B cell (primary cell): Measurements from ENCODE around the gene OCSTAMP. TPM values are rescaled to one million over a fixed set of nuclear protein-coding genes. Genes with fewer than 3 reads are reported as not detected.

Experiments used
- ATAC-seq: fragments of 200-7000 bp; cut with Tn5 transposase; one replicate; pipeline ENCODE4 v1.10.0; 2021; ENCODE audit warnings: low read depth, mild to moderate bottlenecking, moderate number of reproducible peaks, moderate library complexity
- CTCF ChIA-PET: fragments of 350-600 bp; sonication (Branson Sonifier 250); formaldehyde crosslinking; loops from one replicate; lab custom pipeline; 2021; ENCODE audit warnings: antibody characterized with exemption, inconsistent platforms; lab: Charles Lee
- POLR2A ChIA-PET: fragments of 350-600 bp; sonication (Branson Sonifier 250); formaldehyde crosslinking; loops from one replicate; lab custom pipeline; 2021; ENCODE audit warnings: antibody characterized with exemption; lab: Charles Lee
- DNase-seq: peaks from one replicate; pipeline ENCODE4 v3.0.0; 2013
- H2AFZ ChIP-seq: 2 replicates; pipeline ENCODE4 v1.6.1; 2012; ENCODE audit warnings: mild to moderate bottlenecking, low read depth, low read length; ENCODE audit not compliant: insufficient read depth, poor library complexity, severe bottlenecking
- H3K27ac ChIP-seq, 2 donors: 1 replicate in 1 of 2; 2 replicates in 1 of 2; pipeline ENCODE4 v1.5.1; 2012 to 2013; ENCODE audit warnings: low read length in 2 of 2, mild to moderate bottlenecking in 2 of 2, moderate library complexity in 1 of 2
- H3K27me3 ChIP-seq, 4 experiments: fragments of 200-600 bp in 1 of 4; sonication (generic) in 1 of 4; replicated peaks in 1 of 4; 1 replicate in 2 of 4; 2 replicates in 2 of 4; pipeline versions ENCODE4 v1.6.1 to v1.7.0; 2013 to 2016; ENCODE audit warnings: low read length in 3 of 4, mild to moderate bottlenecking in 2 of 4, mixed read lengths in 1 of 4, moderate library complexity in 1 of 4; ENCODE audit not compliant: insufficient read depth in 4 of 4, control insufficient read depth in 3 of 4; ENCODE audit errors: control extremely low read depth in 1 of 4
- H3K36me3 ChIP-seq, 2 experiments: replicated peaks in 1 of 2; 1 replicate in 1 of 2; 2 replicates in 1 of 2; pipeline versions ENCODE4 v1.6.1 to v1.7.1; 2013; ENCODE audit warnings: low read length in 1 of 2; ENCODE audit not compliant: insufficient read depth in 2 of 2, control insufficient read depth in 1 of 2; ENCODE audit errors: control extremely low read depth in 1 of 2, extremely low read depth in 1 of 2
- H3K4me1 ChIP-seq, 2 donors: fragments of 200-600 bp in 1 of 2; sonication (generic) in 1 of 2; 1 replicate in 1 of 2; 2 replicates in 1 of 2; pipeline versions ENCODE4 v1.5.1 to v1.6.1; 2013 to 2017; ENCODE audit warnings: low read length in 2 of 2; ENCODE audit not compliant: control insufficient read depth in 2 of 2, insufficient read depth in 2 of 2
- H3K4me2 ChIP-seq: replicated peaks from 2 replicates; pipeline ENCODE3; 2012; ENCODE audit warnings: mild to moderate bottlenecking, low read depth, low read length; ENCODE audit not compliant: poor library complexity, severe bottlenecking
- H3K4me3 ChIP-seq, 5 experiments: fragments of 200-600 bp in 1 of 5; sonication (generic) in 1 of 5; 1 replicate in 3 of 5; 2 replicates in 2 of 5; pipeline versions ENCODE4 v1.5.1 to v1.7.0; 2011 to 2016; ENCODE audit warnings: low read length in 4 of 5, mild to moderate bottlenecking in 4 of 5, low read depth in 2 of 5, control low read depth in 1 of 5, moderate library complexity in 1 of 5; ENCODE audit not compliant: insufficient read depth in 1 of 5; ENCODE audit errors: control extremely low read depth in 1 of 5, extremely low read depth in 1 of 5
- H3K79me2 ChIP-seq: fragments of 200-600 bp; sonication (generic); one replicate; pipeline ENCODE4 v1.6.0; 2016; ENCODE audit warnings: low read length; ENCODE audit not compliant: control insufficient read depth, insufficient read depth
- H3K9ac ChIP-seq: fragments of 200-600 bp; sonication (generic); 2 replicates; pipeline ENCODE4 v1.6.1; 2017; ENCODE audit warnings: mild to moderate bottlenecking, low read length, moderate library complexity
- H3K9me3 ChIP-seq, 3 donors: one replicate each; pipeline versions ENCODE4 v1.6.1 to v1.7.1; 2013; ENCODE audit warnings: low read length in 2 of 3; ENCODE audit not compliant: control insufficient read depth in 2 of 3, insufficient read depth in 1 of 3; ENCODE audit errors: control extremely low read depth in 1 of 3
- H4K20me1 ChIP-seq: 2 replicates; pipeline ENCODE4 v1.6.0; 2012; ENCODE audit warnings: mild to moderate bottlenecking, low read length; ENCODE audit not compliant: insufficient read depth, control insufficient read depth, poor library complexity, severe bottlenecking
- H3K27ac Mint-ChIP-seq: one replicate; pipeline ENCODE4 v1.8.0; 2021; ENCODE audit warnings: mixed read lengths
- H3K27me3 Mint-ChIP-seq: one replicate; pipeline ENCODE4 v1.8.0; 2021; ENCODE audit warnings: mixed read lengths
- H3K4me1 Mint-ChIP-seq: one replicate; pipeline ENCODE4 v1.8.0; 2021; ENCODE audit warnings: mixed read lengths
- H3K4me3 Mint-ChIP-seq: one replicate; pipeline ENCODE4 v1.8.0; 2021; ENCODE audit warnings: mixed read lengths
- H3K9me3 Mint-ChIP-seq: one replicate; pipeline ENCODE4 v1.8.0; 2022; ENCODE audit warnings: mixed read lengths; ENCODE audit not compliant: insufficient read depth
- CTCF ChIP-seq: fragments of 200-600 bp; IDR thresholded peaks from one replicate; pipeline ENCODE4 v1.8.0; 2022; ENCODE audit warnings: antibody characterized with exemption, mild to moderate bottlenecking
- EZH2 ChIP-seq: IDR thresholded peaks from 2 replicates; pipeline ENCODE4 v1.6.1; 2012; ENCODE audit warnings: borderline replicate concordance, low read depth, mild to moderate bottlenecking, moderate library complexity, low read length; ENCODE audit not compliant: insufficient read depth, poor library complexity, severe bottlenecking
- WGBS: methylation state at CpG from one replicate; pipeline ENCODE4 v1.1.5; 2013; ENCODE audit warnings: missing lambda C conversion rate; ENCODE audit not compliant: insufficient coverage; 5-methylcytosine and 5-hydroxymethylcytosine counted together
- intact Hi-C: fragments of 100-400 bp; cut with micrococcal nuclease; formaldehyde crosslinking; loops from one replicate; pipeline ENCODE4 v1.10.0; 2022
- polyA plus RNA-seq: library from polyadenylated mRNA; depleted of rRNA; stranded (reverse); fragments of >200 nt; gene quantifications from 2 replicates; pipeline ENCODE4 v1.2.3, GENCODE V29; 2012
- total RNA-seq, 2 donors: library from RNA; stranded (reverse); fragments of 120-200 nt in 1 of 2; gene quantifications; 1 replicate in 1 of 2; 2 replicates in 1 of 2; pipeline versions ENCODE4 v1.2.3 to v1.2.4, GENCODE V29; 2013 to 2022

OCSTAMP gene
- total and polyA plus RNA-seq, 2 donors (not counting 1 experiment from before 2014, with no cell fraction given), result not detected

DNA sequence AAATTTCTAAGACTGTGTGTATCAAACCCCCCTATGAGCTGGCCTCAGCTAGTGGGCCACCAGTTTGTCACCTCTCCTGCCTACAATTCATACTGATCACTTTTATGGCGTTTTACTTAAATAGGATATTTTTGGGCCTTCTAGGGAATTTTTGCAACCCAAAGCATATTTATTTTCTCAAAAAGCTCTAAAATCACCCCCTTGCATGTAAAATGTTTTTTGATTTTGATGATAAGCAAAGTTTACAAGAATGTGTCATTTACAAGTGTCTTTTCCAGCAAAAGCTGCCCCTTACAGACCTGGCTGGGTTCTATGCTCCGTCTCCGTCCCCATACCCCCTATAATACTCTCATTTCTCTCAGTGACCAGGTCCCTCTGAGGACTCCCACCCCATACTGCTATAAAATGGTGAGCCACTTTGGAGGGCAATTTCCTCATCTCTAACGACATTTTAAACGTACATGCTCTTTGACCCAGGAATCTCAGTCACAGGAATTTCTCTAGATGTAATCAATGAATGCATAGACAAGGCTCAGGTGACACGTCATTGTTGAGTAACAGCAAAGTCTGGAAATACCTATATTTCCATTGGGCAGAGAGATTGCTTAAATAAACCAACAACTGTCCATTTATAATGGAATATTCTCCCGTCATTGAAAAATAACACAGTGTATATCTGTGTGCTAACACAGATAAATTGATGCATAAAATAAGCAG lies 13.9 kb upstream of the OCSTAMP start:
- H3K79me2 ChIP-seq, result no peaks in the 10 kb centered on the region
- 97% methylated on average over 4 of the region's 7 CpGs for WGBS
- POLR2A ChIA-PET, result no interaction called here
- no peak overlapping the region for H3K9ac ChIP-seq
- H3K9me3 ChIP-seq, result no peaks in the 10 kb centered on the region
- H3K9me3 Mint-ChIP-seq, result no peaks in the 10 kb centered on the region
- intact Hi-C loops, result no loop called here
- peaks cover 8 to 11% of the 10 kb centered on the region in 2 donors for H3K4me1 ChIP-seq
- CTCF ChIA-PET, result interaction anchor here (1.0 to 1.3 kb wide), 2 partner anchors 20 to 49 kb away, joined by 3 read pairs; no protein-coding TSS in a partner anchor
- no peaks in the 10 kb centered on the region for H3K36me3 ChIP-seq
- TF ChIP-seq CTCF (no peak), EZH2 (no peak)
- H3K27ac ChIP-seq, result no peak overlapping the region
- peaks cover 21% of the 10 kb centered on the region for H3K27me3 Mint-ChIP-seq
- H3K4me1 Mint-ChIP-seq, result peaks cover 3% of the 10 kb centered on the region
- no peak overlapping the region for H3K4me3 ChIP-seq
- ATAC-seq, result no peak
- no peak for DNase-seq
- peaks cover 0 to 6% (median 0%) of the 10 kb centered on the region in 4 experiments for H3K27me3 ChIP-seq
- no peaks in the 10 kb centered on the region for H4K20me1 ChIP-seq
- H3K4me2 ChIP-seq, result no peak overlapping the region
- no peak overlapping the region for H3K27ac Mint-ChIP-seq
- H2AFZ ChIP-seq, result no peak overlapping the region
- H3K4me3 Mint-ChIP-seq, result no peak overlapping the region

DNA sequence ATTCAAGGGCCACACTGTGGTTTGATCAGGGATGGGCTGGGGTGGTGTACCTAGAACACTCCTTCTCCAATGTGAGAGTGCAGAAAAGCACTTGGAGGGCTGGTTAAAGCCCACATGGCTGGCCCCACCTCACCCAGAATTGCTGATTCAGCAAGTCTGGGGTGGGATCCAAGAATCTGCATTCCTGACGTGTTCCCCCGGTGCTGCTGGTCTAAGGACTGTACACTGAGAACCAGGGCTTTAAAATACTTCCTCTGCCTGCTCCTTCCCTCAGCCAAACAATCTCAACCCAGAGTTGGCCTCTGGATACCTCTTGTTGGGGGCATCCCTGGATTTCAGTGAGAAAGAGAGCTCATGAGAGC lies 13.4 kb upstream of the OCSTAMP start:
- Mint-ChIP-seq H3K9me3 (no peaks in the 10 kb centered on the region), H3K27me3 (peaks cover 21% of the 10 kb centered on the region), H3K4me3 (no peak overlapping the region), H3K27ac (no peak overlapping the region), H3K4me1 (peaks cover 3% of the 10 kb centered on the region)
- Histone ChIP-seq H3K27ac (no peak overlapping the region), H3K4me2 (no peak overlapping the region), H2AFZ (no peak overlapping the region), H3K79me2 (no peaks in the 10 kb centered on the region), H3K36me3 (no peaks in the 10 kb centered on the region), H4K20me1 (no peaks in the 10 kb centered on the region), H3K27me3 (peaks cover 0 to 6% (median 0%) of the 10 kb centered on the region in 4 experiments), H3K9me3 (no peaks in the 10 kb centered on the region), H3K4me3 (no peak overlapping the region), H3K4me1 (peaks cover 8 to 11% of the 10 kb centered on the region in 2 donors), H3K9ac (no peak overlapping the region)
- intact Hi-C loops, result no loop called here
- DNase-seq, result no peak
- POLR2A ChIA-PET, result no interaction called here
- TF ChIP-seq EZH2, result no peak
- TF ChIP-seq CTCF, result no peak
- 59% methylated on average over 2 of the region's 2 CpGs for WGBS
- no peak for ATAC-seq
- CTCF ChIA-PET, result interaction anchor here (1.0 to 1.3 kb wide), 2 partner anchors 19 to 48 kb away, joined by 3 read pairs; no protein-coding TSS in a partner anchor
